VCaP (cell line): ENCODE data around the gene PCSK1.
"Not testable (repeated sequence)": the region's sequence is repeated elsewhere in the genome, so short reads cannot be mapped to it uniquely, and the experiment has no call there.

Experiments
- H3K27ac ChIP-seq: fragments of 450-650 bp; 2 replicates; pipeline ENCODE4 v1.5.1; 2017
- TF ChIP-seq, protein P1 (sequence below): fragments of 450-650 bp; conservative IDR thresholded peaks from 2 replicates; pipeline ENCODE4 v1.5.1; 2017; ENCODE audit warnings: mild to moderate bottlenecking, moderate library complexity

Gene PCSK1

DNA sequence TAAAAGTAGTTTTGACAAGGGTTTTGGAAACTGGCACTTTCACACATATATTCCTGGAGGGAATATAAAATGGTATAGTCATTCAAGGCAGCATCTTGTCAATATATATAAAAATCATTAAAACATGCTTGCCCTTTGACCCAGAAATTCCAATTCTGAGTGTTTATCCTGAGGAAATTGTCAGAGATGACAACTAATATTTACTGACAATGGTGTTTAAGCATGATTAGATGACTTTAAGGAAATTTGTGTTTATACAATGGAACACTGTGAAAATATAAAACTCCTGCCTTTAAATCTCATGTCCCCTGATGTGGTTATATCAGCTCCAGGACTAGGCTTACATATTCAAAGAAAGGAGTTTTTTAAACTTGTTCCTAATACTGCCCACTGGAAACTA is 25.6 kb downstream of the PCSK1 start:
- no peak overlapping the region for H3K27ac ChIP-seq
- TF ChIP-seq, protein P1, sequence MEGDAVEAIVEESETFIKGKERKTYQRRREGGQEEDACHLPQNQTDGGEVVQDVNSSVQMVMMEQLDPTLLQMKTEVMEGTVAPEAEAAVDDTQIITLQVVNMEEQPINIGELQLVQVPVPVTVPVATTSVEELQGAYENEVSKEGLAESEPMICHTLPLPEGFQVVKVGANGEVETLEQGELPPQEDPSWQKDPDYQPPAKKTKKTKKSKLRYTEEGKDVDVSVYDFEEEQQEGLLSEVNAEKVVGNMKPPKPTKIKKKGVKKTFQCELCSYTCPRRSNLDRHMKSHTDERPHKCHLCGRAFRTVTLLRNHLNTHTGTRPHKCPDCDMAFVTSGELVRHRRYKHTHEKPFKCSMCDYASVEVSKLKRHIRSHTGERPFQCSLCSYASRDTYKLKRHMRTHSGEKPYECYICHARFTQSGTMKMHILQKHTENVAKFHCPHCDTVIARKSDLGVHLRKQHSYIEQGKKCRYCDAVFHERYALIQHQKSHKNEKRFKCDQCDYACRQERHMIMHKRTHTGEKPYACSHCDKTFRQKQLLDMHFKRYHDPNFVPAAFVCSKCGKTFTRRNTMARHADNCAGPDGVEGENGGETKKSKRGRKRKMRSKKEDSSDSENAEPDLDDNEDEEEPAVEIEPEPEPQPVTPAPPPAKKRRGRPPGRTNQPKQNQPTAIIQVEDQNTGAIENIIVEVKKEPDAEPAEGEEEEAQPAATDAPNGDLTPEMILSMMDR: no peak

DNA sequence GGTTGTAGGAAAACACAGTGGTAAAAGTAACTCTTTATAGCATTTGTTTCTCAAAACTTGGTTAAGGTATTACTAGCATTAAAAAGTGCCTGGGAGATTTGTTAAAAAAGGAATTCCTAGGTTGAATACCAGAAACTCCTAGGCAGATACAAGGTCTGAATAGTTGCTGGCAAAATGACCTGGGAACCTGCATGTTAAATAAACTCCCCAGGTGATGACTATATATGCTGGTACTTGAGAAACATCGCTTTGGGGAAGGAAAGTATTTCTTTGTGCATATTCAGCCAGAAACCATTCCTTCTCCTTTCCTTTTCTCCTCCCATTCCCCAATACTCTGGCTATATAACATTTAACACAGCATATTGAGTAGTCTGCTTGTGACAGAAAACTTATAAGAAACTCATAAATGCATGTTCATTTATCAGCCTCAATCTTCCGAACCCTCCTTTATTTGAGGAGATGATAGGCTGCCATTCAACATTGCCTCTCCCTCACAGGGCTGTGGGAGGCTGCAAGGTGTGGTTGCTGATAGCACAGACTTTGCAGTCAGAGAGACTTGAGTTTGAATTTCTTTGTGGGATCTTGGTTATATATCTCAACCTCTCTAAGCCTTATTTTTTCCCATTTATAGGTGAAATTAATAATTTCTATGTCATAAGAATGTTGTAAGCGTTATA is 28.7 kb downstream of the PCSK1 start:
- TF ChIP-seq, protein P1: no peak
- no peak overlapping the region for H3K27ac ChIP-seq

DNA sequence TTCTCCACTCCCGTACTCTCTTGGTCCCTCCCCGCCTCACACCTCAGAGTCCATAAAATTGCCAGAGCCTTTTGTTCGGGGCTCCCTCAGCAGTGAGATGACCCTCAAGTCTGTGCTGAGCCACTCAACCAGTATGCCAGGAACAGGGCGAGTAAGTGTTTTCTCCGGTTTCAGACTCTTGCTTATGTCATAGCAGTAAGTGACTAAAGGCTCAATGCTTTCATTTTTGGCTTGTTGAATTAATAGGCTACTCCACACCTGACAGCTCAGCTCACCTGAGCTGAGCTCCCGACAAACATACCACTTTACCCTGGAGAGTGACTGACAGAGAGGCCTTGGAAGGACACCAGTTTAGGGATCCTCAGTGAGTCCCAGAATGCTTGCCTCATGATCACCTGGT is 30.5 kb downstream of the PCSK1 start:
- no peak overlapping the region for H3K27ac ChIP-seq

DNA sequence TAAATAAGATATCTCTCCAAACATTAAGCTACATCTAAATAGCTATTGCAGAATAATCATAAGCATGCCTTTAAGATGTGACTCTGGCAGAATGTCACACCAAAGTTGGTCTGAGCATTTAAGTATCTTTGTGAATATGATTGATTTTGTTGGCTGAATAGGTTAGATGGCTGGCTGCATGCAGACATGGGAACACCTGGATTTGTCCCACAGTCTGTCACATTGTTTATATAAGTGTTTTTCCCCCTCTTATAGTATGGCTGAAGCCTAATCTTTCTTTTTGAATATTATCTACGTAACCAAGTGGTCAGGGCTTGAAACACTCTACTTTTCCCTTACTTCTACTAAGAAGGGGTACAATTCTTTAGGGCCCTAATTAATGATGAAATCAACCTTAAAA is 36.2 kb downstream of the PCSK1 start:
- H3K27ac ChIP-seq: no peak overlapping the region
- TF ChIP-seq, protein P1: no peak

More for the DNA sequence above, 30.5 kb downstream of the PCSK1 start:
- TF ChIP-seq, protein P1: no peak

DNA sequence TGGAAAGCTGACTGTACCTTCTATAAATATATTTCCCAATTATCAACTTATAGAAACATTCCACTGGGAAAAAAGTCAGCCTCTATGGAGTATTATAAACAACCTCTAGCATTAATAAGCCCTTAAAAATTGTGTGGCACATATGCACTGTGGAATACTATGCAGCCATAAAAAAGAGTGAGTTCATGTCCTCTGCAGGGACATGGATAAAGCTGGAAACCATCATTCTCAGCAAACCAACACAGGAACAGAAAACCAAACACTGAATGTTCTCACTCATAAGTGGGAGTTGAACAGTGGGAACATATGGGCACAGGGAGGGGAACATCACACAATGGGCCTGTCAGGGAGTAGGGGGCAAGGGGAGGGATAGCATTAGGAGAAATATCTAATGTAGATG is 37.8 kb downstream of the PCSK1 start:
- H3K27ac ChIP-seq: not testable (repeated sequence)

DNA sequence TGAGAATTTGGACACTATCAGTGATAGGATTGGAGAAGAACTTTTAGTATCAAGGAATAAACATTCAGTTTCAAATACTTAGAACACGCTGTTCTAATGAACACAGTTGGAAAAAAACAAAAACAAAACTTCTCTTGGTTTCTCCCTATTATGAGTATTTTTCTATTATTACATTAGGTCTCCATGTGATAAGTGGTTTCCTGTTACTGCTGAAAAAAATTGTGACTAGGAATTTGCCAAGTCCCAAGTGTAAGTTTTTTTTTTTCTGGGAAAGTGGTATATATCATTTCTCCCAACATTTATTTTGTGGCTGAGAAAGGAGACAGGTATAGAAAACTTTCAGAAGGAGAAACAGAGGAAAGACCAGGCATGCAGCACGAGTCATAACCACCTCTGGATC is 41.1 kb downstream of the PCSK1 start:
- TF ChIP-seq, protein P1: no peak

DNA sequence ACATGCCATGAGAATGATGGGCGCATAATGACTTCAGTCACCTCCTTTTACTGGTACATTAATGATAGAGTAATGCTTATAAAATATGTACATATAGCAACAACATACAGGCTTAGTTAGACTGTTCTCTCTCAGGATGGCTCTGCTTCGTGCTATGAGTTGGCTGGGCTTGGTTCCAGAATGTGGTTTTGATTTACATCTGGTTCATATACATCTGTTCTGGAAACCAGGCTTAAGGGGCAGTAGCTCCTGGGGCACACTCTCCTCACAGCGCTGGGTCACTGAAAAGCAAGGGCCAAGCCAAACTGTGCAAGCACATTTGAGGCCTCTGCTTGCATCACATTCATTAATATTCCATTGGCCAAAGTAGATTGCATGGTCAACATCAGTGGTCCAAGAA is 44.9 kb downstream of the PCSK1 start:
- no peak overlapping the region for H3K27ac ChIP-seq
- TF ChIP-seq, protein P1: no peak

More for the DNA sequence above, 41.1 kb downstream of the PCSK1 start:
- no peak overlapping the region for H3K27ac ChIP-seq

DNA sequence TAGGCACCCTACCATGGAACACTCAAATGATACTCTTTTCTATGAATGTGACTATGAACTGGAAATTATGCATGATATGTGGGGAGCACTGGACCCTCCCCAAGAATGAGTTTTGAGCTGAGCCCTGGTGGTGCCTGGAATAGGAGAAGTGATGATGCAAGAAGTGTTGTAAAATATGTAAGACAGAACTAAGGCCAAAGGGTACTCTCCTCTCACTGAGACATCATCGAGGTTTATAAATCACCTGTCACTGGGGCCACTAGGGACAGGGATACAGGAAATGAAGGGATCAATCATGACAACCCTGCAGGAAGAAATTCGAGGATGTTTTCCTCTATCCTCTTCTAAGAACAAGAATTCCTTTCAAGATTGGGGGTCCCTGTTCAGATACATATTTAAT is 45.4 kb downstream of the PCSK1 start:
- no peak overlapping the region for H3K27ac ChIP-seq
- TF ChIP-seq, protein P1: no peak
